SU-DHL-6 (cell line): ENCODE results near the gene ANKH.

Experiments used
- H2AFZ ChIP-seq: fragments of 200-600 bp; sonication (generic); 2 replicates; pipeline ENCODE4 v1.6.1; 2014; ENCODE audit warnings: low read depth, mild to moderate bottlenecking, moderate library complexity, mixed read lengths, antibody characterized with exemption, low read length; ENCODE audit not compliant: severe bottlenecking
- H3F3A ChIP-seq: fragments of 200-600 bp; shearing (Covaris generic); 2 replicates; pipeline ENCODE4 v1.6.0; 2016; ENCODE audit warnings: antibody characterized with exemption, mild to moderate bottlenecking; ENCODE audit not compliant: insufficient read depth
- H3K27ac ChIP-seq: fragments of 200-600 bp; sonication (generic); 2 replicates; pipeline ENCODE4 v1.5.1; 2016; ENCODE audit warnings: low read depth, mild to moderate bottlenecking, low read length, moderate library complexity, mixed read lengths
- H3K27me3 ChIP-seq: fragments of 200-600 bp; sonication (generic), shearing (Covaris generic); 2 replicates; pipeline ENCODE4 v1.6.0; 2014; ENCODE audit warnings: mild to moderate bottlenecking, low read length
- H3K36me3 ChIP-seq: fragments of 200-600 bp; sonication (generic); 2 replicates; pipeline ENCODE4 v1.6.1; 2014; ENCODE audit warnings: mild to moderate bottlenecking, low read length, mixed read lengths
- H3K4me2 ChIP-seq: fragments of 300-600, 200-600 bp; shearing (Covaris generic), sonication (generic); 2 replicates; pipeline ENCODE4 v1.6.0; 2014; ENCODE audit warnings: low read length, low read depth, mild to moderate bottlenecking; ENCODE audit not compliant: poor library complexity, severe bottlenecking
- H3K4me3 ChIP-seq: fragments of 200-600 bp; sonication (generic); 2 replicates; pipeline ENCODE4 v1.5.1; 2014; ENCODE audit warnings: antibody characterized with exemption, low read length, mild to moderate bottlenecking, mixed read lengths; ENCODE audit not compliant: insufficient read depth, poor library complexity, severe bottlenecking
- H3K79me2 ChIP-seq: fragments of 200-600 bp; sonication (generic); 2 replicates; pipeline ENCODE4 v1.6.1; 2014; ENCODE audit warnings: mild to moderate bottlenecking, low read length, moderate library complexity; ENCODE audit not compliant: insufficient read depth
- H3K9ac ChIP-seq: fragments of 200-600 bp; sonication (generic); 2 replicates; pipeline ENCODE4 v1.7.0; 2014; ENCODE audit warnings: mild to moderate bottlenecking, low read length
- H3K9me2 ChIP-seq: fragments of 200-600 bp; sonication (generic); replicated peaks from 2 replicates; pipeline ENCODE4 v1.6.1; 2014; ENCODE audit warnings: low read length; ENCODE audit not compliant: insufficient read depth
- H3K9me3 ChIP-seq: fragments of 200-600 bp; sonication (generic); 2 replicates; pipeline ENCODE4 v1.6.1; 2014; ENCODE audit warnings: low read length, mixed read lengths; ENCODE audit not compliant: insufficient read depth
- H4K20me1 ChIP-seq: fragments of 200-600 bp; sonication (generic); 2 replicates; pipeline ENCODE4 v1.6.1; 2014; ENCODE audit warnings: low read depth, mild to moderate bottlenecking, antibody characterized with exemption, low read length, moderate library complexity, mixed read lengths
- CTCF ChIP-seq: fragments of 200-600 bp; sonication (generic); IDR thresholded peaks from one replicate; pipeline ENCODE4 v1.5.1; 2017; ENCODE audit warnings: antibody characterized with exemption, mild to moderate bottlenecking, low read length, moderate library complexity; ENCODE audit not compliant: insufficient read depth, poor library complexity, severe bottlenecking
- EZH2phosphoT487 ChIP-seq: fragments of 200-600 bp; sonication (generic), shearing (Covaris generic); conservative IDR thresholded peaks from 2 replicates; pipeline ENCODE4 v1.6.1; 2018; ENCODE audit warnings: mild to moderate bottlenecking, antibody characterized with exemption, low read length, moderate library complexity, mixed read lengths

Gene ANKH

GRCh38 chr5:14716755-14717752 is 154.5 kb downstream of the ANKH start:
- Histone ChIP-seq H3K79me2 (no peaks in the 10 kb centered on the region), H3K4me2 (no peak overlapping the region), H3K9me2 (no peaks in the 10 kb centered on the region), H3K36me3 (peaks cover 6% of the 10 kb centered on the region; the same call in 1 of the 2 replicates), H4K20me1 (no peaks in the 10 kb centered on the region), H3K9ac (no peak overlapping the region), H3F3A (peaks cover 8% of the 10 kb centered on the region), H3K4me3 (no peak overlapping the region), H3K9me3 (no peaks in the 10 kb centered on the region), H2AFZ (no peak overlapping the region), H3K27ac (no peak overlapping the region), H3K27me3 (no peaks in the 10 kb centered on the region)
- TF ChIP-seq EZH2phosphoT487, result no peak
- no peak for TF ChIP-seq CTCF

- H3F3A ChIP-seq, result peaks cover 8% of the 10 kb centered on the region
- peaks cover 6% of the 10 kb centered on the region; the same call in 1 of the 2 replicates for H3K36me3 ChIP-seq
- H4K20me1 ChIP-seq, result no peaks in the 10 kb centered on the region
- H2AFZ ChIP-seq, result no peak overlapping the region
- no peak overlapping the region for H3K9ac ChIP-seq
- no peak overlapping the region for H3K4me3 ChIP-seq
- no peaks in the 10 kb centered on the region for H3K9me2 ChIP-seq
- TF ChIP-seq EZH2phosphoT487 (no peak), CTCF (no peak)
- H3K79me2 ChIP-seq, result no peaks in the 10 kb centered on the region
- no peaks in the 10 kb centered on the region for H3K27me3 ChIP-seq
- no peaks in the 10 kb centered on the region for H3K9me3 ChIP-seq
- H3K27ac ChIP-seq, result no peak overlapping the region
- H3K4me2 ChIP-seq, result no peak overlapping the region
Observed at GRCh38 chr5:14715481-14715880, 156.1 kb downstream of the ANKH start.

GRCh38 chr5:14714706-14715105 is 156.9 kb downstream of the ANKH start:
- no peaks in the 10 kb centered on the region for H3K79me2 ChIP-seq
- H3K36me3 ChIP-seq, result peaks cover 10% of the 10 kb centered on the region; the same call in 1 of the 2 replicates
- H3K9ac ChIP-seq, result no peak overlapping the region
- no peaks in the 10 kb centered on the region for H4K20me1 ChIP-seq
- no peak overlapping the region for H3K4me3 ChIP-seq
- no peak for TF ChIP-seq EZH2phosphoT487
- no peak for TF ChIP-seq CTCF
- no peaks in the 10 kb centered on the region for H3K27me3 ChIP-seq
- H3K27ac ChIP-seq, result no peak overlapping the region
- H3K4me2 ChIP-seq, result no peak overlapping the region
- H3K9me3 ChIP-seq, result no peaks in the 10 kb centered on the region
- H3K9me2 ChIP-seq, result no peaks in the 10 kb centered on the region
- peaks cover 6% of the 10 kb centered on the region for H3F3A ChIP-seq
- H2AFZ ChIP-seq, result no peak overlapping the region
